Glomerular visceral epithelial cell (primary cell): ENCODE results near the gene SHISA7.
A peak's percentile ranks its signal among the peaks of the same experiment; 100 is the strongest.
"Not testable (repeated sequence)": the region's sequence is repeated elsewhere in the genome, so short reads cannot be mapped to it uniquely, and the experiment has no call there.

Source experiments
- DNase-seq: peaks from one replicate; pipeline ENCODE4 v3.0.0-alpha.2; 2016; ENCODE audit errors: extremely low spot score

SHISA7 gene

DNA sequence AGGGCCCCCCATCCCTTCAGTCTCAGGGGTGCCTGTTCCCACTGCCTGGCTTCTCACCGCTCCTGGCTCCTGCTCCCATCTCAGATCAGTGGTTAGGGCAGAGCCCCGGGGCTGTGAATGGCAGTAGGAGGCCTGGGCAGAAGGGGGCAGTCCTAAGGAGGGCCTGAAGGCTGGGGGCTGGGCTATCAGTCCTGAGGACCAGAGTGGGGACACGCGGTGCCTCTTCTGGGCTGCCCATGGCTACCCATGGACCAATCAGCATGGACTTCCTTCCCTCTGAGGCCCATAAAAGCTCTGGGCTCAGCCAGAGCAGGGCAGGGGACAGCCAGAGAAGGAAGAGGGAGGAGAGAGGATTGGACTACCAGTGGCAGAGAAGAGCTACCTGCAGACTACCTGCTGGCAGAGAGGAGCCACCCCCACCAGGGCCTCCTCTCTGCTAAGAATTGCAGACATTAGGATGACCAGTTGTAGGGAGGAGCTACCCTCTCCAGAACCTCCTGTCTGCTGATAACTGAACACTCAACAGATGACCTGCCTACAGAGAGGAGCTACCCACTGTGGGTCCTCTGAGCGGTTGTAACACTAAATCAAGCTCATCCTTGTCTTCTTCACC lies 23.4 kb downstream of the SHISA7 start:
- DNase-seq = no peak

- no peak for DNase-seq
Observed at GRCh38 chr19:55419103-55419502, 24.0 kb downstream of the SHISA7 start.

- DNase-seq = peak; percentile 80
Observed at GRCh38 chr19:55418185-55418584, 24.9 kb downstream of the SHISA7 start.

DNA sequence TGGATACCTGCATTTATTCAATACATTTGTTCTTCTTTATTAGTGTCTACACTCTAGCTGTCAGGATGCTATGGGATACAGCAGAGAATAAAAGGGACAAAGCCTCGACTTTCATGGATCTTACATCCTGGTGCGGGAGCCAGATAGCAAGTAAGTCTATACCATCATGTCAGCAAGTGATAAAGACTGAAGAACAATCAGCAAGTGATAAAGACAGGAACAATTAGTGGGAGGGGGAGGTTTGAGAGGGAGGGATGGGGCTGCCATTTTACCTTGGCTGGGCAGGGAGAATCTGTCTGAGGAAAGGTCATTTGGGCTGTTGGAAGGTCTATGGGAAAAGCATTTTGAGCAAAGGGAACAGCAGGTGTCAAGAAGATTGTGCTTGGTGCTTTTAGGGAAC lies 32.9 kb downstream of the SHISA7 start:
- DNase-seq = no peak

DNA sequence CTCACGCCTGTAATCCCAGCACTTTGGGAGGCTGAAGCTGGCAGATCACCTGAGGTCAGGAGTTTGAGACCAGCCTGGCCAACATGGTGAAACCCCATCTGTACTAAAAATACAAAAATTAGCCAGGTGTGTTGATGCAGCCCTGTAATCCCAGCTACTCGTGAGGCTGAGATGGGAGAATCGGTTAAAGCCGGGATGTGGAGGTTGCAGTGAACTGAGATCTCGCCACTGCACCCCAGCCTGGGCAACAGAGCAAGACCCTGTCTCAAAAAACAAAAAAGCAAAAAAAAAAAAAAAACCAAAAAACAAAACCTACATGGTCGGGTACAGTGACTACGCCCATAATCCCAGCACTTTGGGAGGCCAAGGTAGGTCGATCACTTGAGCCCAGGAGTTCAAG lies 33.9 kb downstream of the SHISA7 start:
- DNase-seq = not testable (repeated sequence)

GRCh38 chr19:55408533-55408872 lies 34.6 kb downstream of the SHISA7 start:
- DNase-seq = no peak

GRCh38 chr19:55407800-55408532 lies 35.1 kb downstream of the SHISA7 start:
- peak; percentile 99 for DNase-seq

DNA sequence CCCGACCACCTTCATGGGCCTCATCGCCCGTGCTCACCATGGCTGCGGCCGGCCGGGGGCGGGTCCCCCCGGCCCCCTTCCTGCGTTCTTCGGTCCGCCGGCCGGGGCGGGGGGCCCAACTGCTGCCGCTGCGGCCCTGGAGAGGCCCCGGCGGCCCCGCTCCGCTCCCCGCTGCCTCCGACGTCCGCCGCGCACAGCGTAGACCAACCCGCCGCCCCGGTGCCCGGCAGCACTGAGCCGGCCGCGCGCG lies 35.6 kb downstream of the SHISA7 start, which contains the start of gene UBE2S:
TSS of gene UBE2S (minus strand) at position 239 of the 250 bp plus-strand sequence. CDS start at position 40, 199 bp downstream.
- not testable (repeated sequence) for DNase-seq

DNA sequence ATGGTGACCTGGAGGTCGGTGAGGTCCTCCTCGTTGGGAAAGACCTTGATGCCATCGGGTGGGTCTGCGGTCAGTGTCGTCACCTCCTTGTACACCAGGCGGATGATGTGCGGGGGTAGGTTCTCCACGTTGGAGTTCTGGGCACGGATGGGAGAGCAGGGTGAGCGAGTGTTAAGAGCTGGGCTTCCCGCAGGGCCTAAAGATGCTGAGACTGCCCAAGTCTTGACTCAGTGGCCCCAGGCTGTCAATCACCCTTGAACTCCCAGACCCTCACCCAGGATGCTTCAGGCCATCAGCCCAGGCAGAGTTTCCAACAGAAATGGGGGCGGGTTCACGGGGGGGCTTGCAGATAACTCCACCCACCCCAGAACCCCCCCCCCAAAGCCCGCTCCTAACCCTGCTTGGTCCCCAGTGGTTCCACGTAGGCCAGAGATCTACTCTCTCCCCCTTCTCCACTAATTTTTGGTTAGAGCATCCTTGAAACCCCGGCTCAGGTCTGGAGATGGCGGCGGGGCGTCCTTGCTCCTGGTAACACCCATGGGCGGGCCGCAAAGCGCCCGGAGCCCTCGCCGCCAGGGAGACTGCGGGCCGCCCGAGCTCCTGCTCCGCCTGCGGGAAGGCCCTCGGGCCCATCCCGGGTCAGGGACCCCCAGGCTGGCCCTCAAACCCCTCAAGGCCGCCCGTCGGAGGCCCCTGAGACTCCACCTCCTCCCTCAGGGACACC lies 36.1 kb downstream of the SHISA7 start:
- DNase-seq = no peak

DNA sequence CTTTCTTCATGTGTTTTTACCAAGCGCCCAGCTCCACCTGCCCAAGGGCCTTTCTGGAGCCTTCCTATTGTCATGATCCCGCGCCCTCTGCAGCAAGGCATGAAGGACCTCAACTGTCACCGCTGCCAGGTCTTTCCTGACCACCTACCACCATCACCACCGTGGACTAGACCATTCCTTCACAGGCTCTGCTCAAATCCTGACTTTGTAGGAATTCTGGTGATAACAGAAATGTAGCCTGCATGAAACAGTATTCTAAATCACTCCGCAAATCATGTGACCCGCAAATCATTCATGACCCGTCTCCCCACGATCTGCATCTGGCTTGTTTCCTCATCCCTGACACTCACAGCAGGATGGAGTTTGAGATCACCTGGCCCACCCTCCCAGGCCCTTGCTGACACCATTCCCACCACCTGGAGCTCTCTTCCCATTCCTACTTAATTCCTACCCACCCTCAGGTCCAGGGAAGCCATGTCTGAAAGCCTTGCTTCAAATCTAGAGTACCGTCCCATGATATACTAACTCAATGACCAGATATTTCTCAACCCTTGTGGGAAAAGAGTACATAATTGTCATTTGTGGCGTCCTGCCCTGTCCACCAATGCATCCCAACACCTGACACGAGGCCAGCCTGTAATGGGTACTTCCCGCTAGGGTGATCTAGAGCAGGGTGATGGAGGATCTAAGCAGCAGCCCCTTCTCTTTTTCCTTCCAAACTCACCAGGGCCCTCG lies 36.8 kb downstream of the SHISA7 start:
- no peak for DNase-seq

DNA sequence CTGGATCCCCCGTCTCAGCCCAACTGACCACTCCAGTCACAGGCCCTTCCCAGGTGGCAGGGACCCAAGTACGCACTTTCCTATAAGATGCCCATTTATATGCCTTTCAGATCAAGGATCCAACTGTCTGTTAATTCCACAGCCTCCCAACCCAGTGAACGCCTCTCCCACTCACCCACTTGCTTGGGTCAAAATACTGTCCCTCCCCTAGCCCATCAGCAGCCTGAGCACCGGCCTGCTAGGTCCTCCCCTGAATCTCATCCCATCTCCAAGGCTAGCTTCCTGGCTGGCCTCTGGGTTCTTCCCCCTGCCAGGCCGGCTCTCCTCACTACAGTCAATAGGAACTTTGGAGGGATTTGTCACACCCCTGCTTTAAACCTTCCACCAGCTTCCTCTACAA lies 37.5 kb downstream of the SHISA7 start:
- DNase-seq = no peak

- no peak for DNase-seq
Observed at GRCh38 chr19:55402509-55402908, 40.6 kb downstream of the SHISA7 start.

- DNase-seq = not testable (repeated sequence)
Observed at GRCh38 chr19:55401390-55401789, 41.7 kb downstream of the SHISA7 start.

GRCh38 chr19:55400281-55401087 lies 42.6 kb downstream of the SHISA7 start:
- DNase-seq = no peak

DNA sequence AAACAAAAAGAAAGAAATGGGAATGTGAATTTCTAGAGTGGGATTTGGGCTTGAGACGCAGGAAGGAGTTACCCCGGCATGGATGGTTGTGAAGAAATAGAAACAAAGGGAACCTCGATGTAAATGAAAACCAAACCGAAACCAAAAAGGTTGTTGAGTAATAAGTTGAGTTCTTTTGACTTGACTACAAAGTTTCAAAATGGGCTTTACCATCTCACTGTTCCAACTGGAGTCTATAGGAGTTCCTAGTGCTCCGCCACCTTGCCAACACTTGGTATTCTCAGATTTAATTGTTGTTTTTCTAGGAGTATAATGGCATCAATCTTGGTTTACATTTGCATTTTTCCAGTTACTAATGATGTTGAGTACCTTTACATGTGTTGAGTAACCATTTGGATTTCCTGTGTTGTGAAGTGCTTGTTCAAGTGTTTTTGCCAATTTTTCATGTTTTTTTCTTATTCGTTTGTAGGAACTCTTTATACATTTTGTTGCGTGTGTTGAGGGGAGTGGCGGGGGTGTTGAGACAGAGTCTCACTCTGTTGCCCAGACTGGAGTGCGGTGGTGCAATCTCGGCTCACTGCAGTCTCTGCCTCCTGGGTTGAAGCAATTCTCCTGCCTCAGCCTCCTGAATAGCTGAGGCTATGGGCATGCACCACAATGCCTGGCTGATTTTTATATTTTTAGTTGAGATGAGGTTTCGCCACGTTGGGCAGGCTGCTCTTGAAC lies 44.7 kb downstream of the SHISA7 start:
- no peak for DNase-seq

GRCh38 chr19:55392820-55393761 lies 50.0 kb downstream of the SHISA7 start:
- DNase-seq = no peak

DNA sequence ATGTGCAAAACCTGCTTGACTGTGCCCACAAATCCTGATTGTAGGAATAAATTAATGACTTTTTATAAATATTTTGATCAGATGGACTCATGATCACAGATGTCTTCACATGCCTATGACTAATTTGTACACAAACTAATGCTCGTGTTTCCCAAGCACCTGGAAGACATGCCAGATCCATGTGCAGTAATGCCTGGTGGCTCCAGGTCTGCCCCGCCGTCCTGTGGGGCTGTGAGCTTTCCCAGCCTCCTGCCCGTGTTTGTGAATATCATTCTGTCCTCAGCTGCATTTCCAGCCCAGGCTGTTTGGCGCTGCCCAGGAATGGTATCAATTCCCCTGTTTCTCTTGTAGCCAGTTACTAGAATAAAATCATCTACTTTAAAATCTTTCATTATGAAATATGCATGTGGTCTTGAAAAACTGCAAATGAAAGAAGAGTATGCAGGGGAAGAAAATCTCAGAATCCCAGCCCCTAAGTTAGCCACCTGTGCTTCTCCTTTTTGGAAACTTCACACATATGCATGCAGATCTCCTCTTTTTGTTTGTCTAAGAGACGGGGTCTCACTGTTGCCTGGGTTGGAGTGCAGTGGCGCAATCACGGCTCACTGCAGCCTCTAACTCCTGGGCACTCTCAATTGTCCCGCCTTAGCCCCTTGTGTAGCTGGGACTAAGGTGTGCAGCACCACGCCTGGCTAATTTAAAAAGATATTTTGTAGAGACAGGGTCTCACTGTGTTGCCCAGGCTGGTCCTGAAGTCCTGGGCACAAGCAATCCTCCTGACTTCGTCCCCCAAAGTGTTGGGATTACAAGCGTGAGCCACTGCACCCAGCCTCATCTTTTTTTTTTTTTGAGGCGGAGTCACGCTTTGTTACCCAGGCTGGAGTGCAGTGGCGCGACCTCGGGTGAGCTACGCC lies 51.1 kb downstream of the SHISA7 start:
- no peak for DNase-seq

- DNase-seq = no peak
Observed at GRCh38 chr19:55391191-55391670, 51.9 kb downstream of the SHISA7 start.

DNA sequence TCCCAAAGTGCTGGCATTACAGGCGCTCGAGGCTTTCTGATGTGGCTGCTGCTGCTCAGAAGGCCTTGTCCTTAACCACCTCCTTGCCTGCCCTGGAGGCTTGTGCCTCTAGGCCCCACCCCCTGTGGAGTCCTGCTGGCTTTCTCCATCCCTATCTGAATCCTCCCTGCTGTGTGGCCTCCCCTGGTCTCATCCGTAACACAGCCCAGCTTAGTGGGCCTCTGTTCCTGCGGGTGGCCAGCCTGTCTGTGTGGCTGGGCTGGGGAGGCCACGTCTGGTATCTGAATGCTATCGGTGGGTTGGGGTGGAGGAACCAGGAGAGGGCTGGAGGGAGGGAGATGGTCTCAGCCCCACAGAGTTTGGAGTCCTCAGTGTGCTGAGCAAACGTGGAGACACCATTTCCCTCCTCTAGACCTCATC lies 52.6 kb downstream of the SHISA7 start:
- no peak for DNase-seq
